PC-9 (cell line): ENCODE measurements around the gene MED29. TPM values are rescaled to one million over a fixed set of nuclear protein-coding genes. Genes with fewer than 3 reads are reported as not detected.

Experiments
- BruUV-seq: library from RNA; stranded (reverse); fragments of 400-500 nt; replicated peaks from 2 replicates; lab custom pipeline; 2021; lab: Mats Ljungman, UMichigan
- CTCF ChIA-PET: fragments of 300-600 bp; sonication (Branson Sonifier 250); formaldehyde crosslinking; loops from one replicate; lab custom pipeline; 2022; ENCODE audit warnings: antibody characterized with exemption; lab: Charles Lee
- POLR2A ChIA-PET: fragments of 300-600 bp; sonication (Branson Sonifier 250); formaldehyde crosslinking; loops from one replicate; lab custom pipeline; 2022; ENCODE audit warnings: antibody characterized with exemption; ENCODE audit not compliant: unreplicated experiment; lab: Charles Lee
- DNase-seq, 2 experiments: peaks; one replicate each; pipeline versions ENCODE4 v3.0.0 to v3.0.0-alpha.2; 2015 to 2022; ENCODE audit warnings: mixed read lengths in 1 of 2
- H2AFZ ChIP-seq: fragments of 200-600 bp; sonication (generic); 2 replicates; pipeline ENCODE4 v1.8.1; 2017; ENCODE audit warnings: antibody characterized with exemption
- H3F3A ChIP-seq: fragments of 200-600 bp; sonication (generic); 2 replicates; pipeline ENCODE4 v1.8.1; 2017; ENCODE audit warnings: antibody characterized with exemption, mild to moderate bottlenecking, low read depth; ENCODE audit not compliant: insufficient read depth
- H3K27ac ChIP-seq: fragments of 200-600 bp; sonication (generic); 2 replicates; pipeline ENCODE4 v1.6.1; 2016; ENCODE audit warnings: mixed run types
- H3K27me3 ChIP-seq: fragments of 200-600 bp; sonication (generic); 2 replicates; pipeline ENCODE4 v1.6.1; 2016; ENCODE audit warnings: low read depth, mixed run types; ENCODE audit not compliant: insufficient read depth
- H3K36me3 ChIP-seq: fragments of 200-600 bp; sonication (generic); 2 replicates; pipeline ENCODE4 v1.6.1; 2016; ENCODE audit warnings: low read depth, mixed run types
- H3K4me1 ChIP-seq: fragments of 200-600 bp; sonication (generic); replicated peaks from 2 replicates; pipeline ENCODE4 v1.6.1; 2016; ENCODE audit warnings: mixed run types; ENCODE audit not compliant: insufficient read depth
- H3K4me2 ChIP-seq: fragments of 200-600 bp; sonication (generic); 2 replicates; pipeline ENCODE4 v1.6.1; 2017; ENCODE audit warnings: mixed run types
- H3K4me3 ChIP-seq: fragments of 200-600 bp; sonication (generic); 2 replicates; pipeline ENCODE4 v1.6.1; 2016; ENCODE audit warnings: mixed run types
- H3K79me2 ChIP-seq: fragments of 200-600 bp; sonication (generic); 2 replicates; pipeline ENCODE4 v1.6.1; 2017; ENCODE audit warnings: low read depth, mixed run types
- H3K9me2 ChIP-seq: fragments of 200-600 bp; sonication (generic); 2 replicates; pipeline ENCODE4 v1.8.1; 2017; ENCODE audit warnings: mild to moderate bottlenecking; ENCODE audit not compliant: insufficient read depth
- H3K9me3 ChIP-seq: fragments of 200-600 bp; sonication (generic); 2 replicates; pipeline ENCODE4 v1.8.1; 2016; ENCODE audit warnings: low read depth; ENCODE audit not compliant: insufficient read depth
- H4K20me1 ChIP-seq: fragments of 200-600 bp; sonication (generic); 2 replicates; pipeline ENCODE4 v1.8.1; 2017; ENCODE audit not compliant: insufficient read depth
- EZH2 ChIP-seq: fragments of 200-600 bp; sonication (generic); IDR thresholded peaks from 2 replicates; pipeline ENCODE4 v1.8.0; 2017; ENCODE audit warnings: antibody characterized with exemption, low read depth
- intact Hi-C: fragments of 100-400 bp; cut with micrococcal nuclease; formaldehyde crosslinking; loops from one replicate; pipeline ENCODE4 v1.10.0; 2022; ENCODE audit not compliant: unreplicated experiment
- total RNA-seq: library from RNA; stranded (reverse); gene quantifications from 2 replicates; pipeline ENCODE4 v1.2.3, GENCODE V29; 2021
- TF ChIP-seq, protein P1 (sequence below): fragments of 200-600 bp; sonication (generic); conservative IDR thresholded peaks from 2 replicates; pipeline ENCODE4 v1.6.1; 2017; ENCODE audit warnings: mixed run types, antibody characterized with exemption, mild to moderate bottlenecking, moderate library complexity

Gene MED29
- total RNA-seq, 1 experiment from 2014 or later = 30.9 TPM

DNA sequence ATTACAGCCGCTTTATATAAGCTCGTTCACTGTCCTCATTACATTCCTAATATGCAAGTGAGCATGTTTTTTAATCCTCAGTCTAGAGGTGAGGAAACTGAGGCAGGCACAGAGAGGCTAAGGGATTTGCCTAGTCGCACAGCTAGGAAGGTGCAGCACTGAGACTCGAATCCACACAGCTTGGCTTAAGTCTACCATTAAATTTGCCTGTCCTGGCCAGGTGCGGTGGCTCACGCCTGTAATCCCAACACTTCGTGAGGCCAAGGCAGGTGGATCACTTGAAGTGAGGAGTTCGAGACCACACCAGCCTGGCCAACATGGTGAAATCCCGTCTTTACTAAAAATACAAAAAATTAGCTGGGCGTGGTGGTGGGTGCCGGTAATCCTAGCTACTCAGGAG is 36.5 kb downstream of the MED29 start:
- peaks cover 8% of the 10 kb centered on the region for H3K79me2 ChIP-seq
- BruUV-seq = no TSS peak
- H2AFZ ChIP-seq = no peak overlapping the region
- peaks cover 9% of the 10 kb centered on the region; the same call in 1 of the 2 replicates for H3K36me3 ChIP-seq
- no peak for TF ChIP-seq EZH2
- TF ChIP-seq, protein P1, sequence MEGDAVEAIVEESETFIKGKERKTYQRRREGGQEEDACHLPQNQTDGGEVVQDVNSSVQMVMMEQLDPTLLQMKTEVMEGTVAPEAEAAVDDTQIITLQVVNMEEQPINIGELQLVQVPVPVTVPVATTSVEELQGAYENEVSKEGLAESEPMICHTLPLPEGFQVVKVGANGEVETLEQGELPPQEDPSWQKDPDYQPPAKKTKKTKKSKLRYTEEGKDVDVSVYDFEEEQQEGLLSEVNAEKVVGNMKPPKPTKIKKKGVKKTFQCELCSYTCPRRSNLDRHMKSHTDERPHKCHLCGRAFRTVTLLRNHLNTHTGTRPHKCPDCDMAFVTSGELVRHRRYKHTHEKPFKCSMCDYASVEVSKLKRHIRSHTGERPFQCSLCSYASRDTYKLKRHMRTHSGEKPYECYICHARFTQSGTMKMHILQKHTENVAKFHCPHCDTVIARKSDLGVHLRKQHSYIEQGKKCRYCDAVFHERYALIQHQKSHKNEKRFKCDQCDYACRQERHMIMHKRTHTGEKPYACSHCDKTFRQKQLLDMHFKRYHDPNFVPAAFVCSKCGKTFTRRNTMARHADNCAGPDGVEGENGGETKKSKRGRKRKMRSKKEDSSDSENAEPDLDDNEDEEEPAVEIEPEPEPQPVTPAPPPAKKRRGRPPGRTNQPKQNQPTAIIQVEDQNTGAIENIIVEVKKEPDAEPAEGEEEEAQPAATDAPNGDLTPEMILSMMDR = no peak
- no peaks in the 10 kb centered on the region for H3K9me3 ChIP-seq
- no peaks in the 10 kb centered on the region for H4K20me1 ChIP-seq
- H3K27me3 ChIP-seq = no peaks in the 10 kb centered on the region
- POLR2A ChIA-PET = interaction anchor here (0.5 kb wide), 1 partner anchor 21 kb away, joined by 3 read pairs; no protein-coding TSS in a partner anchor
- H3K4me1 ChIP-seq = peaks cover 23% of the 10 kb centered on the region
- intact Hi-C loops = no loop called here
- H3K4me3 ChIP-seq = no peak overlapping the region
- H3K4me2 ChIP-seq = no peak overlapping the region
- H3K27ac ChIP-seq = no peak overlapping the region
- no peaks in the 10 kb centered on the region for H3K9me2 ChIP-seq
- CTCF ChIA-PET = interaction anchor here (0.5 to 0.7 kb wide), 2 partner anchors 37 to 365 kb away, joined by 4 to 6 read pairs; partner anchors contain the start of genes MED29 and PAF1
- DNase-seq = no peak
- peaks cover 24% of the 10 kb centered on the region for H3F3A ChIP-seq

DNA sequence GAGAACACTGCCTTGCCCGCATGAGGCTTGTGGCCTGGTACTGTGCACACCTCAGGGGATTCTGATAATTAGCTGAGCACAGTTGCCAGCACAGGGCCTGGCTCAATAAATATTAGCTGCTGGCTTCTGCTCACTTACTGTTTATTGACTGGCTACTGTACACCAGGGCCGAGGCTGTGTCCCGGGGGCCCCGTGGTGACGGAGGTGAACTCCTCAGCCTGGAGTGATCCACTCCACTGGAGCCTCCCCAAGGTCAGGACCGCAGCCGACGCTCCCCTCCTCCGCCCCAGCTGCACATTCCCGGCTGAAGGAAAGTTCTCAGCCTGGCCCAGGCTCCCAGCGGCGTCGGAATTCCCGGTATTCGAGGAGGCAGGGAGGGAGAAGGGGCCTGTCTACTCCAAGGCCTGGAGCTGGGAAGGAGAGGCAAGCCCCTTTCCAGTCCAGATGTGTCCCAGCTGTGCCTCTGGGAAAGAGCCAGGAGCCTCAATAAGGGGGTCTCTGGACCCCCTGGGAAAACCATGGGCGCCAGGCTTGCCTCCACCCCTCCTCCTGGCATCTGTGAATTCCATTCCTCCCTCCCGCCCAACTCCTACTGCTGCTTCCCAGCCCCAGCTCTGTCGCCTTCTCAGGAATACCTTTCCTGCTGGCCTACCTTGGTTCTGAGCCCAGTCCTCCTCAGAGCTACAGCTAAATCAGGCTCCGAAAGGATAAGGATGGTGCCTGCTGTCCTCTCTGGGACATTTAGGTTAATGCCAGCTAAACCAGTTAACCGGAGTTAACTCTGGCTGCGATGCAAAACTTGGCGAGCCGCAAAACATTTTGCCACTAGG is 37.3 kb downstream of the MED29 start:
- Histone ChIP-seq H3F3A (peaks cover 32% of the 10 kb centered on the region), H3K9me3 (no peaks in the 10 kb centered on the region), H3K27ac (no peak overlapping the region), H2AFZ (no peak overlapping the region), H3K36me3 (peaks cover 17% of the 10 kb centered on the region), H4K20me1 (peaks cover 7% of the 10 kb centered on the region), H3K9me2 (no peaks in the 10 kb centered on the region), H3K4me3 (no peak overlapping the region), H3K27me3 (no peaks in the 10 kb centered on the region), H3K4me2 (no peak overlapping the region), H3K79me2 (peaks cover 16% of the 10 kb centered on the region), H3K4me1 (peaks cover 31% of the 10 kb centered on the region)
- DNase-seq = peak in 1 of 2 experiments; percentile 28
- ChIA-PET POLR2A (interaction anchor here (0.6 to 0.7 kb wide), 2 partner anchors 401 to 1182 kb away, joined by 3 read pairs; no protein-coding TSS in a partner anchor), CTCF (no interaction called here)
- TF ChIP-seq EZH2 = no peak
- TF ChIP-seq, protein P1 = no peak
- BruUV-seq = no TSS peak
- intact Hi-C loops = no loop called here

DNA sequence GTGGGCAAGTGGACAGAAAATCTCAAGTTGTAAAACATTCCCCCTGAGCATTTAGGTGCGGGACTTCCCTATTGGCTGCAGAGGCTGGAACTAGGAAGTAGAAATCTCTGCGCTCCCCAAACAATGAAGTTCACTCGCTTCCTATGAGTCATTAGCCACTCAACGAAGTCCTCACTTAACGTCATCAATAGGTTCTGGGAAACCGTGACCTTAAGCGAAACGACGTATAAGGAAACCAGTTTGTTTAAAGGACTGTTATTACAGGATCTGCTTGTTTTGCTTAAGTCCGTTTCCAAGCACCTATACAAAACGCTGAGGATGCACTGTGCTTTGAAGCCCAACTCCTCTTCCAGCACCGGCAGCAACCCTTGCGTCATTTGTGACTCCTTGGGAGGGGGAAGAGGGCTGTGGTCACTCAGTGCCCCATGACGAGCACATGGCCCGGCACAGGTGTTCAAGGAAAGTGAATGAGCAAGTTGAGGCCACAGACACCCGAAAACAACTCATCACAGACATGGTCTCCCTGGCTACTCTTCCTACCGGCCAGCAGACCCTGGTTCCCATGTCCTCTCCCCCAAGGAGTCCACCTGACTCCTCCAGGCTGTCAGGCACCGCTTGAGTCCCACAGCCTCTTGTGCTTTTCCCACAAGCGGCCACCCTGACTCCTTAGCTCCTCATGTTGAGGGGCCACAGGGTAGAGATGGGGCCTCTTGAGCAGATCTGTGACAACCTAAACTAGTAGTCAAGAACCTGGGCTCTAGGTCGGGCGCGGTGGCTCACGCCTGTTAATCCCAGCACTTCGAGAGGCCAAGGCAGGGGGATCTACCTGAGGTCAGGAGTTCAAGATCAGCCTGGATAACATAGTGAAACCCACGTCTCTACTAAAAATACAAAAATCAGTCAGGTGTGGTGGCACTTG is 39.8 kb downstream of the MED29 start:
- peak overlapping the region; percentile 23; the same call in 1 of the 2 replicates for H3K4me3 ChIP-seq
- peak overlapping the region; percentile 97 for H3K27ac ChIP-seq
- no peaks in the 10 kb centered on the region for H3K9me3 ChIP-seq
- H2AFZ ChIP-seq = no peak overlapping the region
- no peak for TF ChIP-seq EZH2
- TF ChIP-seq, protein P1 = no peak
- DNase-seq = peak; percentile 80 to 100
- H3F3A ChIP-seq = peaks cover 52% of the 10 kb centered on the region
- peaks cover 32% of the 10 kb centered on the region for H3K36me3 ChIP-seq
- H3K27me3 ChIP-seq = no peaks in the 10 kb centered on the region
- no peaks in the 10 kb centered on the region for H3K9me2 ChIP-seq
- CTCF ChIA-PET = interaction anchor here (0.7 kb wide), 1 partner anchor 81 kb away, joined by 3 read pairs; no protein-coding TSS in a partner anchor
- H3K79me2 ChIP-seq = peaks cover 38% of the 10 kb centered on the region
- H3K4me2 ChIP-seq = peak overlapping the region; percentile 68
- intact Hi-C loops = loop anchor here (2.0 kb wide), 1 partner anchor 24 kb away; the partner anchor contains the start of gene ZFP36
- peaks cover 45% of the 10 kb centered on the region for H3K4me1 ChIP-seq
- POLR2A ChIA-PET = interaction anchor here (0.6 kb wide), 1 partner anchor 540 kb away, joined by 16 read pairs; no protein-coding TSS in a partner anchor
- BruUV-seq = TSS peak; percentile 76
- peaks cover 21% of the 10 kb centered on the region for H4K20me1 ChIP-seq
